ENCODE results near the gene SYNDIG1.

Gene SYNDIG1

DNA sequence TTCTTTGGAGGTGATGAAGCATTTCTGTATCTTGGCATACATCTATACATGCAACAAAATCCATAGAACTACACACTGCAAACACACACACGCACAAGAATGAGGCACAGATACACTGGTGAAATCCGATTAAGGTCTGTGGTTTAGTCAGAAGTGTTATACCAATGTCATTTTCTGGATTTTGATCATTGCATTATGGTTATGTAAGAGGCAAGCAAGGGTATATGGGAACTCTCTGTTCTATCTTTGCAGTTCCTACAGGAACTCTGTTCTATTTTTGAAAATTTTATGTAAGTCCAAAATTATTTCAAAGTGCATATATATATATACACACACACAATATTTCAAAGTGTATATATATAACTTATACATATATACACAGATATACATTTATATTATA lies 101.7 kb downstream of the SYNDIG1 start:
- no peak for DNase-seq (ENCODE audit: low read depth)

DNA sequence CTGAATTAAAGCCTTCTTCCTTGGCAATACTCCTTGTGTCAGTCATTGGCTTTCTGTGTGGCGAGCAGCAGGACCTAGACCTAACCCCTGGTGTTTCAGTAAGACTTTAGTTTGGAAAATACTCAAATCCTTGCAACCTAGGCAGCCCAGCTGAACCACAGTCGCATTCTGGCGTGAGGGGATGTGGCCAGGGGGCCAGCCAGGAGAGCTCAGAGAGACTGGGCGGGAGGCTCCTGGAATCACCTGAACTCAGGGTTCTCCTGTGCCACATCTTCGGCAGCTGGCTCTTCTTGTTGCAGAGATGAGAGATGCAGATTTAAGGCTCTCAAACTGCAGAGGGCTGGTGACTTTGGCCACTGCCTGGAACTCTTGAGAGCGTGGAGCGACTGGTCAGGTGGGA lies 102.7 kb downstream of the SYNDIG1 start:
- DNase-seq (ENCODE audit: low read depth), result no peak

GRCh38 chr20:24572862-24573261 lies 103.4 kb downstream of the SYNDIG1 start:
- no peak for DNase-seq (ENCODE audit: low read depth)

- no peak for DNase-seq (ENCODE audit: low read depth)
Observed at GRCh38 chr20:24573557-24573956, 104.1 kb downstream of the SYNDIG1 start.

DNA sequence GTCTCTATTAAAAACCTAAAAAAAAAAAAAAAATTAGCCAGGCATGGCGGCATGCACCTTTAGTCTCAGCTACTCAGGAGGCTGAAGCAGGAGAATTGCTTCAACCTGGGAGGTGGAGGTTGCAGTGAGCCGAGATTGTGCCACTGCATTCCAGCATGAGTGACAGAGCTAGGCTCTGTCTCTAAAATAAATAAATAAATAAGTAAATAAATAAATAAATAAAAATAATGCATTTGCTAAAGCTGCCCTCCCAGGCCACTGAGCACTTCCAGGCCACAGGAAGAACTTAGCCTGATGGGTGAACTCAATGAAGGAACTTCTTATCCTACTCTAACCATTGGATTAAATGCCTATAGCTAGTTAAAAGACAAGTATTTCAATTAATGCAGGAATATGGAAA lies 104.9 kb downstream of the SYNDIG1 start:
- no peak for DNase-seq (ENCODE audit: low read depth)

GRCh38 chr20:24574797-24575196 lies 105.4 kb downstream of the SYNDIG1 start:
- no peak for DNase-seq (ENCODE audit: low read depth)

GRCh38 chr20:24575811-24576210 lies 106.4 kb downstream of the SYNDIG1 start:
- DNase-seq (ENCODE audit: low read depth), result no peak

- no peak for DNase-seq (ENCODE audit: low read depth)
Observed at GRCh38 chr20:24576447-24576846, 107.0 kb downstream of the SYNDIG1 start.

- no peak for DNase-seq (ENCODE audit: low read depth)
Observed at GRCh38 chr20:24577271-24577909, 108.0 kb downstream of the SYNDIG1 start.

- no peak for DNase-seq (ENCODE audit: low read depth)
Observed at GRCh38 chr20:24578567-24579415, 109.4 kb downstream of the SYNDIG1 start.

DNA sequence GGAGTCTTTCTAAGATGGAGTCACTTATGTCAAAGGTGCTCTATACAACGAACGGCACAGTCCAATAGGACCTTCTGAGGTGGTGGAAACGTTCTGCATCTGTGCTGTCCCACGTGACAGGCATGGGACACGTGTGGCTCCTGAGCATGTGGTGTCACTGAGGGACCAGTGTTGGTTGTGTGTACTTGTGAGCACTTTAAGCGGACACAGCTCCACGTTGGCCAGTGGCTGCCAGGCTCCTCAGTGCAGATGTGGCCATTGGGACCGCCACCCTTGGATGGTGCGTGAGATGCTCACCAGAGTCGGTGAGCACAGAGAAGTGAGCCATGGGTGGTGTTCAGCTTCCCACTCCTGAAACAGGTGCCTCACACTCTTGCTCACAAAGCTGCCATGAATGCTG lies 110.0 kb downstream of the SYNDIG1 start:
- DNase-seq (ENCODE audit: low read depth), result no peak

DNA sequence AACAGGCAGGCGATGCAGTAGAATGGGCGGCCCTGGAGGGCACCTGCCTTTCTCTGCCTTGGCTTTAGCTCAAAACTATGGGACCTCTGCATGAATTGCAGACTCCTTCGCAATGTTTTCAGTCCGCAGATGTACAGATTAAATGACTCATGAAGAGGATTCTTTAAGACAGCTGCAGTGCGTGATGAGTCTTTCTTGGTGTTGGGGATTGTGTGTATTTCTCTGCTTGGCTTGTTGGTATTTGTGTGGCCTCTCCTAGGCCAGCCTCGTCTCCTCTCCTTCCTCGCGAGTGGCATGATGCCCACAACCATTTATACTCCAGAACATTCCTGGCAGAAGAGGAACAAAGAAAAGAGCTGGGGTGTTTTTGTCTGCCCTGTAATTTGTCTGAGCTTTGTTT lies 110.6 kb downstream of the SYNDIG1 start:
- no peak for DNase-seq (ENCODE audit: low read depth)

DNA sequence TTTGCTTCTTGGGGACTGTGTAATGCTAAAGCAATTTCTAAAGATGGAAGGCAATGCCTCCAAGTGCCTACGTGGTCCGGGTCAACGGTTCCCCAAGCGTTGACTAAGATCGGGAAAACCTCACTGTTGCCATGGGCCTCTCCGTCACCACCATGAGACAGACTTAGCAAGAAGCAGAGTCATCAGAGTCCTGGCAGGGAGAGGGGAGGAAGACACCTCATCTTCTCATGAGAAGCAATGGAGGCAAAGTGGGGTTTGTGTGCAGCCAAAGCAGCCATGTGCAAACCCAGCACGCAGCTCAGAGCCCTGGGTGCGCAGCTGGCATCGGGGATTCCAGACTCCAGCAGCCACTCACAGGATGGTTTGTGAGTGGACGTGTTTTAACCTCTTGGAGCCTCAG lies 111.4 kb downstream of the SYNDIG1 start:
- no peak for DNase-seq (ENCODE audit: low read depth)

GRCh38 chr20:24581443-24582170 lies 112.2 kb downstream of the SYNDIG1 start:
- DNase-seq (ENCODE audit: low read depth), result no peak

- DNase-seq (ENCODE audit: low read depth), result no peak
Observed at GRCh38 chr20:24582373-24583168, 113.1 kb downstream of the SYNDIG1 start.

DNA sequence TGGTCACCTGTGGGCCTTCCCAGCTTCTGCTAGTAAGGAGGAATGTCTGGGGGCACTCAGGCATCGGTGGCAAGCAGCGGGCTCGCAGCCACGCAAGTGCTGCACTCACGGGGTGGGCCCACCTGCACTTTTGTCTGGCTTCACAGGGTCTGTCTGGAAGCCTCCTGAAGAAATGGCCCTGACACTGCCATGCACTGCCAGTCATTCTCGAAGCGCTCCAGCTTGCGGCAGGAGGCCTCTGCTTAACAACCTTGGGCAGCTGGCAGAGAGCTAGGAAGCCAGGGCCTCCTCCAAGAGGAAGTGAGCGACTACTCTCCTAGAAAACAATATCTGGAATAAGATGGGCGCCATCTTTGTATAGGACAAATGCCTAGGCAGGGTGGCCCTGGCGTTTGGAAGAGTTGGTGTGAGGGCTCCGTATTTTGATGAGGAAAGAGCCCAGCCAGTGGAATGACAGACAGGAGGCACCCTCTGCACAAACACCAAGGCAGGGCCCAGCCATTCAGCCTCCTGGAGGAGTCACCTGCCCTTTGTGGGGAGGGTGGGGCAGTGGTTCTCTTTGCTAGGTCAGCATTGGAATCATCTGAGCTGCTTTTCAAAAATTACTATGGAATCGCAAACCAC lies 113.9 kb downstream of the SYNDIG1 start:
- DNase-seq (ENCODE audit: low read depth), result no peak

GRCh38 chr20:24584078-24584477 lies 114.6 kb downstream of the SYNDIG1 start:
- no peak for DNase-seq (ENCODE audit: low read depth)

- no peak for DNase-seq (ENCODE audit: low read depth)
Observed at GRCh38 chr20:24584538-24585356, 115.3 kb downstream of the SYNDIG1 start.

DNA sequence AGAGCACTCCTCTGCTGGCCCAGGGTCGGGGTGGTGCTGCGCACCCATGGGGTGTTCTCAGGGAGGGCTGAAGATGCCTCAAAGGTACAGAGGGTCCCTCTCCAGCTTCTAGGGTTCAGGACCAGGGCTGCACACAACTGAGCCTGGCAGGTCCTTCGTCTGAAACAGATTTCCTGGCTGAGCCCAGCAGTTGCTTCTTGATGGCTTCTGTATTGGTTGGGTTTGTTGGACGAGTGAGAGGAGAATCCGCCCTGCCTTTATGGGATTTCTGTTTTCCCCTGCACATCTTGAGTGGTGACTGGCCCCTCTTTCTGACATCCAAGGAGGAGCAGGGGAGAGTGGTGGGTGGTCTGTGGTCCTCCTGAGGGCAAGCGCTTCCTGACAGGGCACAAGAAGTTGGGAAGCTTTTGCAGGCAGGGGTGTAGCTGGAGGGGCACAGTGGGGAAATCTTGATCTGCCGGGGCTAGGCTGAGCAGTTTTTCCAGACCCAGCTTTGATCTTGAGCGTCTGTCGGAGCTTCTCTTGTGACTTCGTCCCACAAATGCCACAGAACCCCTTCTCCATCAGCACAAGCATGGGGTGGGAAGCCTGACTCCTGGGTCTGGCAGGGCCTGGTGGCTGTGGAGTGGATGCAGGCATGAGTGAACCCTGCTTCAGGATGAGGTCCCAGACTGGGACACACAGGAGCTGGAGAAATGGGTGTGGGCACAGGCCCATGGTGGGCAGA lies 116.5 kb downstream of the SYNDIG1 start:
- DNase-seq (ENCODE audit: low read depth), result no peak

DNA sequence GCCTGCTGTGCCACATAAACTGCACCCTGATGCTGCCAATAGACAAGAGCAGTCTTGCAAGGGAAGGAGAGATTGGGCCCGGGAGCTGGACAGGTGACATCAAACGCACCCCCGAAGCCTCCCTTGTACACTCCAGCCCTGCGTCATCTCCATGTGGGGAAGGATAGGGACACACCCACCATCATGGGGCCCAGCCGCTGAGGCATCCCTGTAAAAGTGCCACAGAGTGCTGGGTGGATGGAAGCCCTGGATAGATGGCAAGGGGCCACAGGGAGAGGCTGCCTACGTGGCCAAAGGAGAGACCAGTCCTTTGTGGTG lies 117.1 kb downstream of the SYNDIG1 start:
- no peak for DNase-seq (ENCODE audit: low read depth)
